ENCODE measurements around the gene CRB3. TPM values are rescaled to one million over a fixed set of nuclear protein-coding genes. Genes with fewer than 3 reads are reported as not detected.

CRB3 gene
- total and polyA plus RNA-seq, 2 of the 13 experiments (the other 11 are each of a cell fraction or from before 2014, with no cell fraction given) = 10.6 to 25.6 TPM

DNA sequence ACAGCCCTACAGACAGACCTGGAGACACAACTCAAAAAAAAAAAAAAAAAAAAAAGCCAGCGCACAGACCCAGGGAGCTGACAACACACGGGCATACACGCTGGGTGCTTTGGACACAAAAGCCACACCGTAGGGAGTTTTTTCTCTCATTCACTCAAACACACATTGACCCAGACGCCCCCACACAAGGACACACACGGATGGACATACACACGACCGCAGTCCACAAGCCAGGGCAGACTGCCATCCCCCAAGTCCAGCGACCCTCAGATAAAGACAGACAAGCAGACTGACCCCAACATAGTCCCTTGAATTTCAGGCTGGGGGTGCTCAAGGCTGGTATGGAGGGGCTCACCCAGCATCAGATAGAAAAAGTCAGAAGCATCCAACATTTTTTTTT is 50.0 kb downstream of the CRB3 start:
- CTCF ChIA-PET (ENCODE audit: low intra/inter-chr PET ratio, low total read pairs) = no interaction called here
- in situ Hi-C loops (cut with HindIII; ENCODE audit: extremely low pct_ligation_motif_present, low pct_unique_long_range_greater_than_20kb) (no loop called here), intact Hi-C loops (cut with micrococcal nuclease; ENCODE audit: unreplicated experiment) (no loop called here)
- Histone ChIP-seq H4K20me1 (ENCODE audit: insufficient read depth, low read length) (no peaks in the 10 kb centered on the region), H3K4me3 (replicated peaks in 1 of 3; ENCODE audit: insufficient read depth in 1 of 3, low read depth in 2 of 3, low read length in 3 of 3) (no peak overlapping the region), H3K36me3 (replicated peaks in 1 of 2; ENCODE audit: control insufficient read depth in 1 of 2, insufficient read depth in 2 of 2, low read length in 2 of 2) (no peaks in the 10 kb centered on the region), H3K9me3 (ENCODE audit: low read length) (no peaks in the 10 kb centered on the region), H3K9ac (ENCODE audit: insufficient read depth, low read depth, low read length) (no peak overlapping the region), H3K4me1 (ENCODE audit: insufficient read depth, low read length) (peaks cover 66% of the 10 kb centered on the region), H2AFZ (ENCODE audit: low read length) (no peak overlapping the region), H3K79me2 (ENCODE audit: insufficient read depth, low read length) (no peaks in the 10 kb centered on the region), H3K4me2 (ENCODE audit: low read depth, low read length) (no peak overlapping the region), H3K27ac (ENCODE audit: extremely low read length, insufficient read depth, low read length) (no peak overlapping the region), H3K27me3 (ENCODE audit: control insufficient read depth in 1 of 2, insufficient read depth in 2 of 2, low read length in 2 of 2) (no peaks in the 10 kb centered on the region; a peak in 1 of 5 replicates)
- ATAC-seq (no peak), FAIRE-seq (no peak), DNase-seq (ENCODE audit: low spot score) (no peak)
- POLR2A ChIA-PET = no interaction called here
- BruUV-seq (replicated peaks) = no TSS peak
- TF ChIP-seq MED1 (CRISPR knock-in tag; IDR thresholded peaks at IDR 0.05) (no peak), ZNF75D (CRISPR knock-in tag; IDR thresholded peaks at IDR 0.05; ENCODE audit: borderline replicate concordance) (no peak), ZNF567 (CRISPR knock-in tag; IDR thresholded peaks at IDR 0.05; ENCODE audit: borderline replicate concordance) (no peak), TSC22D2 (CRISPR knock-in tag; IDR thresholded peaks at IDR 0.05; ENCODE audit: borderline replicate concordance) (no peak), ZNF460 (CRISPR knock-in tag; IDR thresholded peaks at IDR 0.05; ENCODE audit: borderline replicate concordance) (no peak), NFRKB (IDR thresholded peaks at IDR 0.05) (no peak)
- 45% methylated on average over 9 of the region's 9 CpGs for WGBS (ENCODE audit: low lambda C conversion rate)

DNA sequence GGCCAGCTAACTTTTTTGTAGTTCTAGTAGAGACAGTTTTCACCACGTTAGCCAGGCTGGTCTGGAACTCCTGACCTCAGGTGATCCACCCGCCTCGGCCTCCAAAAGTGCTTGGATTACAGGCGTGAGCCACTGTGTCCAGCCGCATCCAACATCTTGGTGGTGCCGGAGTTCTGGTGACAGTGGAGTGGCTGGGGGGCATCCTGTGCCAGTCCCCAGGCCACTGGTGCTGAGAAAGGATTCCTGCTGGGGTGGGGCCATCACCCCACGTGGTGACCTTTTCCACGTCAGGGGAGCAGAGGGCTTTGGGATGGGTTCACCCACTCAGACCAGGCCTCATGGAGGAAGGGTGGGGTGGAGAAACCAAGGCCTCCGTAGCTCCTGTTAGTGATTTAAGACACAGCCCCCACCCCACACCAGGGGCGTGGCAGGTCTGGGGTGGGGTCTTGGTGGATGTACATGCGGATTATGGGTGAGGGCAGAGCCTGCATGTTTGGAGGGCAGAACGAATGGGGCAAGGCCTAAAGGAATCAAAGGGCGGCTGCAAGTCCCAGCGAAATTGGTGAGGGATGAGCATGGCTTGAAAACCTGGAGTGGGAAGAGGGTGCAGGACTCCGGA is 51.0 kb downstream of the CRB3 start:
- H3K9me3 ChIP-seq (ENCODE audit: low read length) = no peaks in the 10 kb centered on the region
- DNase-seq (ENCODE audit: low spot score) = no peak
- FAIRE-seq = no peak
- no peaks in the 10 kb centered on the region for H3K36me3 ChIP-seq (replicated peaks in 1 of 2; ENCODE audit: control insufficient read depth in 1 of 2, insufficient read depth in 2 of 2, low read length in 2 of 2)
- no peak overlapping the region for H3K27ac ChIP-seq (ENCODE audit: extremely low read length, insufficient read depth, low read length)
- no peak overlapping the region for H3K9ac ChIP-seq (ENCODE audit: insufficient read depth, low read depth, low read length)
- 76% methylated on average over 14 of the region's 15 CpGs for WGBS (ENCODE audit: low lambda C conversion rate)
- no TSS peak for BruUV-seq (replicated peaks)
- H2AFZ ChIP-seq (ENCODE audit: low read length) = no peak overlapping the region
- H3K27me3 ChIP-seq (ENCODE audit: control insufficient read depth in 1 of 2, insufficient read depth in 2 of 2, low read length in 2 of 2) = no peaks in the 10 kb centered on the region; a peak in 1 of 5 replicates
- CTCF ChIA-PET (ENCODE audit: low intra/inter-chr PET ratio, low total read pairs) = interaction anchor here (2.4 kb wide), 1 partner anchor 118 kb away, joined by 24 read pairs; no protein-coding TSS in a partner anchor
- no peak for ATAC-seq
- no peak overlapping the region for H3K4me2 ChIP-seq (ENCODE audit: low read depth, low read length)
- POLR2A ChIA-PET = no interaction called here
- peaks cover 63% of the 10 kb centered on the region for H3K4me1 ChIP-seq (ENCODE audit: insufficient read depth, low read length)
- no peaks in the 10 kb centered on the region for H3K79me2 ChIP-seq (ENCODE audit: insufficient read depth, low read length)
- in situ Hi-C loops (cut with HindIII; ENCODE audit: extremely low pct_ligation_motif_present, low pct_unique_long_range_greater_than_20kb) (loop anchor here (5.0 kb wide), 1 partner anchor 117 kb away; no protein-coding TSS in a partner anchor), intact Hi-C loops (cut with micrococcal nuclease; ENCODE audit: unreplicated experiment) (no loop called here)
- no peaks in the 10 kb centered on the region for H4K20me1 ChIP-seq (ENCODE audit: insufficient read depth, low read length)
- H3K4me3 ChIP-seq (replicated peaks in 1 of 3; ENCODE audit: insufficient read depth in 1 of 3, low read depth in 2 of 3, low read length in 3 of 3) = no peak overlapping the region
- TF ChIP-seq ZSCAN12 (CRISPR knock-in tag; IDR thresholded peaks at IDR 0.05) (no peak), ERF (CRISPR knock-in tag; IDR thresholded peaks at IDR 0.05) (no peak), CBX2 (IDR thresholded peaks at IDR 0.05; ENCODE audit: low read depth, low read length) (no peak), CBX2 (CRISPR knock-in tag; IDR thresholded peaks at IDR 0.05; ENCODE audit: low read depth) (no peak), RERE (CRISPR knock-in tag; IDR thresholded peaks at IDR 0.05; ENCODE audit: low read depth) (no peak), YY1 (IDR thresholded peaks at IDR 0.05; ENCODE audit: insufficient read depth, insufficient replicate concordance, low read depth, low read length) (no peak), U2AF1 (optimal IDR thresholded peaks at IDR 0.05; ENCODE audit: low read depth, low read length) (no peak), ZNF567 (CRISPR knock-in tag; IDR thresholded peaks at IDR 0.05; ENCODE audit: borderline replicate concordance) (no peak), KDM1A (CRISPR knock-in tag; IDR thresholded peaks at IDR 0.05) (no peak), ARID2 (CRISPR knock-in tag; IDR thresholded peaks at IDR 0.05; ENCODE audit: borderline replicate concordance) (no peak)

All from HepG2 (cell line).